CD4-positive, alpha-beta T cell (primary cell): ENCODE data around the gene KLHL17. TPM values are rescaled to one million over a fixed set of nuclear protein-coding genes. Genes with fewer than 3 reads are reported as not detected.
"Not testable (repeated sequence)": the region's sequence is repeated elsewhere in the genome, so short reads cannot be mapped to it uniquely, and the experiment has no call there.

Experiments used
- ATAC-seq: fragments of 200-7000 bp; cut with Tn5 transposase; one replicate; pipeline ENCODE4 v1.10.0; 2022; ENCODE audit warnings: mild to moderate bottlenecking; ENCODE audit not compliant: poor library complexity
- CTCF ChIA-PET: fragments of 350-600 bp; sonication (Branson Sonifier 250); formaldehyde crosslinking; loops from one replicate; lab custom pipeline; 2021; ENCODE audit warnings: antibody characterized with exemption, inconsistent platforms; lab: Charles Lee
- POLR2A ChIA-PET: fragments of 350-600 bp; sonication (Branson Sonifier 250); formaldehyde crosslinking; loops from one replicate; lab custom pipeline; 2021; ENCODE audit warnings: antibody characterized with exemption, inconsistent platforms; lab: Charles Lee
- DNase-seq, 14 experiments: peaks; one replicate each; pipeline ENCODE4 v3.0.0-alpha.2; 2013 to 2020; ENCODE audit warnings: mixed read lengths in 2 of 14
- H3K27ac ChIP-seq, 2 donors: one replicate each; pipeline versions ENCODE4 v1.5.1 to v1.7.0; 2013; ENCODE audit warnings: low read length in 2 of 2, low read depth in 1 of 2, mild to moderate bottlenecking in 1 of 2
- H3K27me3 ChIP-seq, 2 experiments: 1 replicate in 1 of 2; 2 replicates in 1 of 2; pipeline versions ENCODE4 v1.6.1 to v1.7.0; 2013; ENCODE audit warnings: low read length in 2 of 2, control low read depth in 1 of 2, mild to moderate bottlenecking in 1 of 2, moderate library complexity in 1 of 2; ENCODE audit not compliant: insufficient read depth in 2 of 2, control insufficient read depth in 1 of 2
- H3K36me3 ChIP-seq: one replicate; pipeline ENCODE4 v1.6.1; 2013; ENCODE audit warnings: low read length, control low read depth; ENCODE audit not compliant: insufficient read depth
- H3K4me1 ChIP-seq: one replicate; pipeline ENCODE4 v1.6.1; 2013; ENCODE audit warnings: low read length, control low read depth; ENCODE audit not compliant: insufficient read depth
- H3K4me3 ChIP-seq: one replicate; pipeline ENCODE4 v1.5.1; 2013; ENCODE audit warnings: mild to moderate bottlenecking, low read length, moderate library complexity
- H3K9me3 ChIP-seq, 2 experiments: 1 replicate in 1 of 2; 2 replicates in 1 of 2; pipeline versions ENCODE4 v1.6.1 to v1.7.0; 2013; ENCODE audit warnings: low read length in 2 of 2, mild to moderate bottlenecking in 2 of 2, control low read depth in 1 of 2, moderate library complexity in 1 of 2; ENCODE audit not compliant: control insufficient read depth in 1 of 2, insufficient read depth in 1 of 2
- H3K27ac Mint-ChIP-seq: one replicate; pipeline ENCODE4 v1.8.0; 2020; ENCODE audit warnings: mixed read lengths
- H3K27me3 Mint-ChIP-seq: one replicate; pipeline ENCODE4 v1.8.0; 2021; ENCODE audit warnings: mixed read lengths
- H3K36me3 Mint-ChIP-seq: one replicate; pipeline ENCODE4 v1.8.0; 2021; ENCODE audit warnings: low read depth, mixed read lengths
- H3K4me1 Mint-ChIP-seq: one replicate; pipeline ENCODE4 v1.8.0; 2021; ENCODE audit warnings: low read depth, mixed read lengths
- H3K4me3 Mint-ChIP-seq: one replicate; pipeline ENCODE4 v1.8.0; 2020; ENCODE audit warnings: mild to moderate bottlenecking, mixed read lengths
- H3K9me3 Mint-ChIP-seq: one replicate; pipeline ENCODE4 v1.8.0; 2020; ENCODE audit warnings: mixed read lengths
- CTCF ChIP-seq: fragments of 200-600 bp; IDR thresholded peaks from one replicate; pipeline ENCODE4 v1.8.0; 2022; ENCODE audit warnings: antibody characterized with exemption, mild to moderate bottlenecking
- intact Hi-C, 2 experiments: fragments of 100-400 bp; cut with DNase I in 1 of 2; cut with micrococcal nuclease in 1 of 2; formaldehyde crosslinking; loops; one replicate each; pipeline versions ENCODE4 v1.15.1 to v1.9.0; 2023 to 2025; cut with DNase I, micrococcal nuclease
- total RNA-seq, 174 experiments: library from RNA in 2 of 174; stranded (reverse) in 2 of 174; gene quantifications; one replicate each; pipeline ENCODE4 v1.2.3 and lab custom pipeline; 2021 to 2026

The KLHL17 gene
- total RNA-seq, 2 experiments from 2014 or later, result 13.9 TPM

GRCh38 chr1:945688-946556 lies 14.5 kb upstream of the KLHL17 start:
- DNase-seq (no peak), ATAC-seq (no peak)
- H3K9me3 ChIP-seq, result peaks cover 0 to 11% of the 10 kb centered on the region in 2 experiments
- H3K4me1 Mint-ChIP-seq, result peaks cover 5% of the 10 kb centered on the region
- H3K4me1 ChIP-seq, result peaks cover 20% of the 10 kb centered on the region
- H3K27ac Mint-ChIP-seq, result no peak overlapping the region
- H3K9me3 Mint-ChIP-seq, result no peaks in the 10 kb centered on the region
- no peak overlapping the region for H3K4me3 ChIP-seq
- POLR2A ChIA-PET, result no interaction called here
- peaks cover 48% of the 10 kb centered on the region for H3K36me3 ChIP-seq
- CTCF ChIA-PET, result no interaction called here
- peak overlapping the region; percentile 38 for H3K4me3 Mint-ChIP-seq
- H3K27ac ChIP-seq, result no peak overlapping the region
- TF ChIP-seq CTCF, result no peak
- peaks cover 11% of the 10 kb centered on the region for H3K27me3 Mint-ChIP-seq
- H3K27me3 ChIP-seq, result peaks cover 13 to 24% of the 10 kb centered on the region in 2 experiments
- intact Hi-C loops, result no loop called here
- H3K36me3 Mint-ChIP-seq, result peaks cover 51% of the 10 kb centered on the region

- H3K36me3 Mint-ChIP-seq, result peaks cover 58% of the 10 kb centered on the region
- Histone ChIP-seq H3K27me3 (peaks cover 6 to 15% of the 10 kb centered on the region in 2 experiments), H3K4me1 (peaks cover 12% of the 10 kb centered on the region), H3K36me3 (peaks cover 56% of the 10 kb centered on the region)
- CTCF ChIA-PET, H3K27ac Mint-ChIP-seq, H3K27me3 Mint-ChIP-seq, H3K9me3 Mint-ChIP-seq, ATAC-seq, H3K9me3 ChIP-seq, H3K4me1 Mint-ChIP-seq, H3K27ac ChIP-seq, H3K4me3 Mint-ChIP-seq, DNase-seq, intact Hi-C loops, POLR2A ChIA-PET, H3K4me3 ChIP-seq: not testable (repeated sequence)
These were observed 13.6 kb upstream of the KLHL17 start for GRCh38 chr1:946811-947210.

DNA sequence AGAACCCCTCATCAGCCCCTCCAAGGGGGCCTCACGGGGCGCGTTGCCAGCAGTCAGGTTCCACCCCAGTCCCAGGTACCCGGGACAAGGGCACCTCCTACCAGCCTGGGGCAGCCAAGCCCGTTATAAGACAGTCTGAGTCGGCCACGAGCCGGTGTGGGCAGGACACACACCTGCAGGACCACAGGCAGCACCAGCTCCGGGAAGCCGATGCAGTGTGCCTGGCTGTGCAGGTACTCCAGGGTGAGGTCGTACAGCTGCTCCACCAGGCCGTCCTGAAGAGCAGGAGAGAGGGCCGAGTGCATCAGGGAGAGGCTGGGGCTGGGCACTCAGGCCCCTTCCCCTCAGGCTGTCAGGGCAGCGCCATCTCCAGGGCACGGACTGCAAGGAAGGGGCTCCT lies 12.4 kb upstream of the KLHL17 start:
- Histone ChIP-seq H3K9me3 (peaks cover 0 to under 1% of the 10 kb centered on the region in 2 experiments), H3K4me3 (no peak overlapping the region), H3K27me3 (peaks cover 3 to 5% of the 10 kb centered on the region in 2 experiments), H3K27ac (no peak overlapping the region), H3K36me3 (peaks cover 67% of the 10 kb centered on the region), H3K4me1 (peaks cover 4% of the 10 kb centered on the region)
- ATAC-seq, result no peak
- ChIA-PET POLR2A (interaction anchor here (0.5 kb wide), 1 partner anchor 818 kb away, joined by 3 read pairs; no protein-coding TSS in a partner anchor), CTCF (no interaction called here)
- Mint-ChIP-seq H3K27me3 (peaks cover 4% of the 10 kb centered on the region), H3K36me3 (peaks cover 67% of the 10 kb centered on the region), H3K27ac (no peak overlapping the region), H3K4me3 (no peak overlapping the region), H3K9me3 (no peaks in the 10 kb centered on the region), H3K4me1 (no peaks in the 10 kb centered on the region)
- no peak for DNase-seq
- intact Hi-C loops, result no loop called here
- TF ChIP-seq CTCF, result no peak
